Measurements from ENCODE around the gene ENTPD2.
"Not testable (repeated sequence)": the region's sequence is repeated elsewhere in the genome, so short reads cannot be mapped to it uniquely, and the experiment has no call there.

ENTPD2 gene

DNA sequence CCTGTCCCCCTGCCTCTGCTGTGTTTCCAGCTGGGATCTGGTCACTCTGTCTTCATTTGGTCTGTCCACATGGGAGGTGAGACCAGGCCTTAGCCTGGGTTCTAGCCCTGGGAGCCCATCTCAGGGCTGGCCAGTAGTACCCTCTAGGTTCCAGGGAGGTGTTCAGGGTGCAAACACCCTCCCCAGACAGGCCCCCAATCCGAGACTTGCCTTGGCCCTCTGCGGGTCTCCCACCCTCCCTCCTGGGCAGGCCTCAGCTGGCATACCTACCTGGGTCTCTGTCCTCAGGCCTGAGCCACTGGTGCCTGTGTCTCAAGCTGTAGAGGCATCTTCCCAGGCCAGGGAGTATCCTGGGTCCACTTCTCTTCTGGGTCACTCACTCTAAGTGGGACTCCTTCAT, 17.4 kb upstream of the ENTPD2 start:
- Mint-ChIP-seq H3K27ac (peak overlapping the region; percentile 77), H3K36me3 (ENCODE audit: low read depth) (no peaks in the 10 kb centered on the region), H3K9me3 (no peaks in the 10 kb centered on the region), H3K4me1 (ENCODE audit: low read depth) (peaks cover 13% of the 10 kb centered on the region), H3K4me3 (peak overlapping the region; percentile 85), H3K27me3 (ENCODE audit: low read depth) (no peaks in the 10 kb centered on the region)

DNA sequence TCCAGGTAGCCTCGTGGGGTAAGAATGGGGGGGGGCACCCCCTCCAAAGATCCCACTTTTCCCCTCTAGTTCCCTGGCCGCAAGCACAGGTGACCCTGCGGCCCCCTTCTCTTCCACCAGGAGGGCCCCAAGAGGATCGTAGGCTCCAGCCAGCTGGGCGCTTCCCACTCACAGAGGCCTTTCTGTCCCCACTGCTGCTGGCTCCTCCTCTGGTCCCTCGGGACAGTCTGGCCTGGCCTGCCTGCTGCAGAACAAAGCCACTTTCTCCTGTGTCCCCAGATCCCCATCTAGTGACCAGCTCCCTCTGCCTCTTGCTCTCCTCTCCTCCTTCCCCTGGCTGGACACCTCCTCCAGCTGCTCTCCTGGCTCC, 17.0 kb upstream of the ENTPD2 start:
- no peaks in the 10 kb centered on the region for H3K9me3 Mint-ChIP-seq
- H3K4me3 Mint-ChIP-seq: peak overlapping the region; percentile 85
- peaks cover 13% of the 10 kb centered on the region for H3K4me1 Mint-ChIP-seq (ENCODE audit: low read depth)

DNA sequence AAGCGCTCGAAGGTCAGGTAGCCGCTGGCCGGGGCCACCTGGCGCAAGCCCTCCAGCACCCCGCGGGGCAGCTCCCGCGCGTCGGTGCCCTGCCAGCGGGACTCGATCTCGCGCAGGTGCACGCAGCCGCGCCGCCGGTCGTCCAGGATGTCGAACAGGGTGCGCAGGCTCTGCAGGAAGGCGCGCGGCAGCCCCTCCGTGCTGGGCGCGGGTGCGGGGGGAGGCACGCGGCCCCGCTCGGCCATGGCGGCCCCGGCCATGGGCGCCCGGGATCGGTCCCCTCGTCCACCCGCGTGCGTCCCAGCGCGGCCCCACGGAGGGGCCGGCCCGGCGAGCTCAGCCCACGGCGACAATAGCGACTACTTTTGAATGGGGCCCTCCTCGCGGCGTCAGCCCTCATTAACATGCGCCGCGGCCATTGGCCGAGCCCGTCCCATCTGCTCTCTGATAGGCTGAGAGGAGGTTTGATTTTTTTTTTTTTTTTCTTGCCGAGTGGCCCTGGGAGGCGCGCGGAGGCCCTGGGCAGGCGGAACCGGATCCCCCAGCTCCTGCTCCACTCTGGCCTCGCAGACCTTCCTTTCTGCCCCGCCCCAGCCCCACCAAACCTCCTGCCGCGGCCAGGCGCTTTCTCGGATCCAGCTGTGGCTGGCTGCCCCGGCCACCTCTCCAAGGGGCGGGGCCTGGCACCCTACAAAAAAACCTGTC, 16.5 kb upstream of the ENTPD2 start, which contains the start of gene SAPCD2:
Gene SAPCD2 (minus strand): TSS at position 357 of the 705 bp plus-strand sequence. CDS start 97 bp downstream, at position 260.
- no peaks in the 10 kb centered on the region for H3K9me3 Mint-ChIP-seq
- H3K4me1 Mint-ChIP-seq (ENCODE audit: low read depth): peaks cover 13% of the 10 kb centered on the region
- H3K27me3 Mint-ChIP-seq (ENCODE audit: low read depth): no peaks in the 10 kb centered on the region
- H3K27ac Mint-ChIP-seq: peak within 1 kb of the TSS; percentile 77
- H3K36me3 Mint-ChIP-seq (ENCODE audit: low read depth): peaks cover 3% of the 10 kb centered on the region
- H3K4me3 Mint-ChIP-seq: peak within 1 kb of the TSS; percentile 85

More for the DNA sequence above, 17.0 kb upstream of the ENTPD2 start:
- Mint-ChIP-seq H3K27me3 (ENCODE audit: low read depth) (no peaks in the 10 kb centered on the region), H3K36me3 (ENCODE audit: low read depth) (no peaks in the 10 kb centered on the region), H3K27ac (peak overlapping the region; percentile 77)

DNA sequence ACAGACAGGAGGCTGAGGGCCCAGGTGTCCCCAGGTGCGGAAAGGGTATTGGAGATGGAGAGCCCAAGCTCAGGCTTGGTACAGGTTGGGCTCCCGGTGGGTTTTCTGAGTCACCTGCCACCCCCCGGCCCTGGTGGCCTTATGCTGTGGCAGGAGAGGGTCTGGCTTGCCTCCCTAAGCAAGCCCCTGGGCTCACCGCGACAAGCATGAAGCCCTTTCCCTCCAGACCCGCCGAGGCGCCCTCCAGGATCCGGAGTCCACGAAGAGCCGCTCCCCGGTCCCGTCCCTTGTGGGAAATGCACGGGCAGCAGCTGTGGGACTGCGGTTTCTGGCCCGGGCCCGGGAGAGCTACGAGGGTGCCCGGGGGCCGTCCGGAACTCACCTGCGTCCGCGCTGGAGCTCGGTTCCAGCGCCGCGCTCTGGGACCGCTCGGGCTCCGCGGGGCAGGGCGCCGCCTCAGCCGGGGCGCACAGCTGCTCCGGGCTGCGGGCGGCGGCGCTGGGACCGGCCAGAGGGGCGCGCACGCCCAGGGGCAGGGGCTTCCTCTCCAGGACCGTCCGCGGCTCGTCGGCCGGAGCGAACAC, 15.7 kb upstream of the ENTPD2 start:
- peak overlapping the region; percentile 68 for H3K4me3 Mint-ChIP-seq
- H3K4me1 Mint-ChIP-seq (ENCODE audit: low read depth): peaks cover 13% of the 10 kb centered on the region
- H3K27me3 Mint-ChIP-seq (ENCODE audit: low read depth): no peaks in the 10 kb centered on the region
- no peak overlapping the region for H3K27ac Mint-ChIP-seq
- no peaks in the 10 kb centered on the region for H3K9me3 Mint-ChIP-seq
- H3K36me3 Mint-ChIP-seq (ENCODE audit: low read depth): peaks cover 3% of the 10 kb centered on the region

DNA sequence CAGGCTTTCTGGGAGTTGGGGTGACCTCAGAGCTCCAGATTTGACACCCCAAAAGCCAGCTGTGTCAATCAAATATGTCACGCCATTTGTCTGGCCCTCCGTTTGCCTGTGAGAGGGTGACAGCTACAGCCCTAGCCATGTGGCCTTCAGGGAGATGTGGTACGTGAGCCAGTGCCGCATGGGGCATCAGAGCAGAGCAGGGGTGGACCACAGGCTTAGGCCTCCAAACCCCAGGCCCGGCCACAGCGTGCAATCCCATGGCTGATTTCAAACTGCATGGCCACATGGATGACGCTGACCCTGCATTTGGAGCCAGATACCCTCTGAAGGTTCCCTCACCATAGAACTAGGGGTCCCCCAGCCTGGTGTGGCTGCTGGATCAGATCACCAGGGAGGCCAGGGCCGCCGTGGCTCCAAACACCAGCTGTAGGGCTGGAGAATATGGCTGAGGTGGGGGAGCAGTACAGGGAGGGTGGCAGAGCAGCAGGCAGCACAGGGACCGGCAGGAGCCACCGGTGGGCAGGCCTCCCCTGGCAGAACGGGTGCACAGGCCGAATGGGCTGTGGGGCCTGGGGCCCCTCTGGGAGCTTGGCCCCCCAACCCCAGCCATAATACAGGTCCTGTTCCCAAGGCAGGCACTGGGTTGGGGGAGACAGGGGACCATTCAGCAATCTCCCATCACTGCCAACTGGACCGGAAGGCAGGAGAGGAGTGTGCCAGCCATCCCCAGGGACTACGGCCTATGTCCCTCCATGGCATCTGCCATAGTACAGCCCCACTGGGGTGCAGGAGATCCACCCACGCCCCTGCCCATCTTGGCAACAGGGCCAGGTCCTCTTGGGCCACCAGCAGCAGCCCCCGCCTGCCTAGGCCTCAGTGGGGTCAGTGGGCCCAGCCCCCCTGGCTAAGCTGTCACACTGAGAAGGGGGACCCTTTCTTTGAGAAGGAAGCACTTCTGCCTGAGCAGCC, 15.0 kb upstream of the ENTPD2 start:
- H3K27me3 Mint-ChIP-seq (ENCODE audit: low read depth): no peaks in the 10 kb centered on the region
- H3K9me3 Mint-ChIP-seq: no peaks in the 10 kb centered on the region
- H3K27ac Mint-ChIP-seq: no peak overlapping the region
- H3K36me3 Mint-ChIP-seq (ENCODE audit: low read depth): peaks cover 6% of the 10 kb centered on the region
- H3K4me3 Mint-ChIP-seq: peak overlapping the region; percentile 68
- peaks cover 16% of the 10 kb centered on the region for H3K4me1 Mint-ChIP-seq (ENCODE audit: low read depth)

DNA sequence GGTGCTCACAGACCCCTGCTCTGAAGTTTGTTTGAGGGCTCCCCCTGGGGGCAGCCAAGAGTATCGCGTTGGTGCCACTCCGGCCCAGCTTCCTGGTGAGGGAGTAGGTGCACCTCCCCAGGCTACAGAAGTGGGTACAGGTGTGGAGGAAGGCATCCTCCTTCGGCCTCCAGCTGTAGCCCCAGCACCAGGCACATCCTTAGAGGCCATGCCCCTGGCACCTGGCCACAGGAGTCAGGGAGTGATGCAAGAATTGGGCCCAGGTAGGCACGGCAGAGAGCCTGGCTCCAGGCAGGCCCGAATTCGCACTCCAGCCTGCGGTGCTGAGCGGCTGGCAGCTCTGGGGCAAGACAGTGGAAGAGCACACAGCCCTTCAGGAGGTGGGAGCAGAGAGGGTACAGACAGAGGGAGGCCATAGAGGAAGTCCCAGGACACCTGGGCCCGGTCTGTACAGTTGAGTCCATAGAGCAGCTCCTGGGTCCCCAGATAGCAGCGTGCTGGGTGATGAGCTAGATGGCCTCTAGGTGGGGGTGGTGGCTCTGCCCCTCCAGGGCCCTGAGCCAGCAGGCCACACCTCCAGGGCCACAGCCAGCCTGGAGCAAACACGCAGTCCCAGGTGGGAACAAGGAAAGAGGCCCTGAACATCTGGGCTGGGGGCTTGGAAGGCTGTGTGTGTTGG, 14.1 kb upstream of the ENTPD2 start:
- peak overlapping the region; percentile 65 for H3K27ac Mint-ChIP-seq

DNA sequence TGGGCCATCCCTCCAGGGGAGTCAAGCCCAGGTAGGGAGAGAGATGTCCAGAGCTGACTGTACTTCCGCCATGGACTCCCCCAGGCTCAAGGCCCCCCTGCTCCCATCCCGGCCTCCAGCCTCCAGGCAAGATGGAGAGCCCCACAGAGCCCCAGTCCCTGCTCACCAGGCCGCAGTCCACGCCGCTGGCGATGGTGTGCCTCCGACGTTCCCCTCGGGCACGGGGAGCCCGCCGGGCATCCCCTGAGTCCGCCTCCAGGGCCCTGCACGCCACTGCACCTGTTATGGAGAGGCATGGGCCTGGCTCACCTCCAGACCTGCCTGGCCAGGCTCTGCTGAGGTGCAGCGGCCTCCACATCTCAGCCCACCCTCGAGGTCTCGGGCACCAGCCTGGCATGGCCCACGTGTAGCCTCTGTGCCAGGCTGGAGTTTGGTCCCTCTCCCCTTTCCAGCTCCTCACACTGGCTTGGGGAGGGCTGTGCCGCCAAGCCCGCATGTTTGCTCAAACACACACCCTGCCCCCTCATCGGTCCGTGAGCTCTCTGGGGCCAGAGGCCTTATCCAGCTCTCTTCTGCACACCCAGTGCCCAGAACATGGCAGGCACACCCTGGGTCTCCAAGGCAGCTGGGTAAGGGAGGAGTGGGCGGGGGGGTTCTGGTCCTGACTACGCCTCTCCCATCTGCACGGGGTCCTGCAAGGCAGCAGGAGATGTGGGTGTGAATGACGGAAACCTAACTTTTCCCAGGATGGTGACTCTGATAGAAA, 12.4 kb upstream of the ENTPD2 start:
- no peaks in the 10 kb centered on the region for H3K9me3 Mint-ChIP-seq
- no peak overlapping the region for H3K4me3 Mint-ChIP-seq
- H3K27me3 Mint-ChIP-seq (ENCODE audit: low read depth): no peaks in the 10 kb centered on the region

More for the DNA sequence above, 14.1 kb upstream of the ENTPD2 start:
- no peaks in the 10 kb centered on the region for H3K9me3 Mint-ChIP-seq
- peaks cover 6% of the 10 kb centered on the region for H3K36me3 Mint-ChIP-seq (ENCODE audit: low read depth)
- H3K4me1 Mint-ChIP-seq (ENCODE audit: low read depth): peaks cover 16% of the 10 kb centered on the region
- no peaks in the 10 kb centered on the region for H3K27me3 Mint-ChIP-seq (ENCODE audit: low read depth)
- peak overlapping the region; percentile 55 for H3K4me3 Mint-ChIP-seq

DNA sequence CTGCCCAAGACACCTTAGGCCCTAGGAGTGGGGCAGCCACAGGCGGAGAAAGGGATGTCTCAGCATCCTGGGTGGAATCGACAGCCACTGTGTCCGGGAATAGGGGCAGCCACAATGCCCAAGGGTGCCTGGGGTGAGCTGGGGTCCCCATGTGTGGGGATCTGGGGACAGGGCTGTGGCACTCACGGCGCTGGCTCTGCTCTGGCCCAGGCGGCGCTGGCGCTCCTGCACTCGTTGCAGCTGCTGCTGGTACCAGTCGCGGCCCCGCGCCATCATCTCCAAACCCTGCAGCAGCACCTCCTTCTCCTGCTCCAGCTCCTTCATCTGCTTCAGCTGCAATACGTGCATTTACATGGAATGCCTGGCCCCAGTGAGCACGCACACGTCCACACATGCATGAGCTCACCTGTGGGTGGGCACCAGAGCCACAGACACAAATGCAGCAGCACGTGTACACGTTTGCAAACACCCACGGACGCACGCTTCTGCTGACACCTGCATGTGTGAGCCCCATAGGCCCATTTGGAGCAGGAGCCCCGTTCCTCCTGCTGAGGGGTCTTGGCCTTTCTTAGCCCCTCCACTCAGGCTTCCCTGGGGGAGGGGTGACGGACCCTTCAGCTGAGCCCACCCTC, 11.6 kb upstream of the ENTPD2 start:
- Mint-ChIP-seq H3K4me1 (ENCODE audit: low read depth) (peaks cover 7% of the 10 kb centered on the region), H3K4me3 (no peak overlapping the region), H3K36me3 (ENCODE audit: low read depth) (peaks cover 6% of the 10 kb centered on the region), H3K27me3 (ENCODE audit: low read depth) (peaks cover 3% of the 10 kb centered on the region), H3K27ac (no peak overlapping the region), H3K9me3 (no peaks in the 10 kb centered on the region)

More for the DNA sequence above, 12.4 kb upstream of the ENTPD2 start:
- H3K4me1 Mint-ChIP-seq (ENCODE audit: low read depth): peaks cover 12% of the 10 kb centered on the region
- peaks cover 6% of the 10 kb centered on the region for H3K36me3 Mint-ChIP-seq (ENCODE audit: low read depth)
- H3K27ac Mint-ChIP-seq: no peak overlapping the region

DNA sequence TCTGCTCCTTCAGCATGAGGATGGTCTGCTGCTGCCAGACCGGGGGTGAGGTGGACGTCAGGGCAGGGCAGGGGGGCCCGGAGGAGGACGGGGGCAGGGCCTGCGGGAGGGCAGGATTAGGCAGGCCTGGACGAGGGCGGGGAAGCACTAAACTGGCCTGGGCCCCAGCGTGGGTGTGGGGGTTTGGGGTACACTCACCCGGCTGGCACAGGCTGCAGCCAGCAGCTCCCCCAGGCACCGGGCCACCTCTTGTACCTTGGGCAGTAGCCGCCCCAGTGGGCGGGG, 11.0 kb upstream of the ENTPD2 start:
- Mint-ChIP-seq H3K36me3 (ENCODE audit: low read depth) (peaks cover 6% of the 10 kb centered on the region), H3K9me3 (no peaks in the 10 kb centered on the region), H3K4me1 (ENCODE audit: low read depth) (peaks cover 7% of the 10 kb centered on the region), H3K4me3 (no peak overlapping the region), H3K27me3 (ENCODE audit: low read depth) (peaks cover 3% of the 10 kb centered on the region), H3K27ac (no peak overlapping the region)

DNA sequence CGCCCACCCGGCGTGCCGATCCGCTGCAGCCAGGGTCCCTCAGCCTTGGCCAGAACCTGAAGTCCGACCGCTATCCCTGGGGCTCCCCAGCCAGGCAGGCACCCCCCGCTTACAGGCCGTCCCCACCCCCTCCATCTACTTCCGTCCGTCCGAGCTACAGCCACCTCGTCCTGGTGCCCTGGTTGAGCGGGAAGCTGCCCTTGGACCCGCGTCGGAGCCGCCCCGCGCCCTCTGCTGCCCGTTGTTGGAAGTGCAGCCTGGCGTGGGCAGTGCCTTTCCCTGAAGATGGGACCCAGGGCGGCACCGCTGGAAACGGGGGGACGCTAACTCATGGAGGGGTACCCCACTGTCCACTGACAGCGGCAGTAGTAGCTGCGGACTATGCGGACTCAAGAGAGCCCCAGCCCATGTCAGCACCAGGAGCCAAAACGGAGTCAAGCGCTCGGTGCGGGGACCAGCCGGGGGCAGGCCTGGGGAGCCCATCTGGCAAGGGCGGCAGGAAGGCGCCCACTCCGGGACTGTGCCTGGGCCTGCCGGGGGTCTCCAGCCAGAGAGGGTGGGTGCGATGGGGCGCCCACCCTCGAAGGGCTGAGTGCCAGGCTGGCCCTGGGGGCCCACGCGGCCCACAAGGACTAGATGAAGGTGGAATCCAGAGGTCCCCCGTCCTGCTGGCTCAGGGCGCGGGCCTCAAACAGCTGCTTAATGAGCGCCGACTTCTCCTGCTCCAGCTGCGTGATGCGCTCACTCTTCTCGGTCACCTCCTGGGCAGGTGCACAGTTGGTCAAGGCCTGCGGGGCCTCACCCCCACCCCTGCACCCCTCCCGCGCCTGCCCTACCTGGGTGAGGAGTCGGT, 10.4 kb upstream of the ENTPD2 start:
- Mint-ChIP-seq H3K4me1 (ENCODE audit: low read depth) (peaks cover 7% of the 10 kb centered on the region), H3K27me3 (ENCODE audit: low read depth) (peaks cover 3% of the 10 kb centered on the region), H3K27ac (no peak overlapping the region), H3K9me3 (no peaks in the 10 kb centered on the region), H3K36me3 (ENCODE audit: low read depth) (peaks cover 6% of the 10 kb centered on the region), H3K4me3 (no peak overlapping the region)

DNA sequence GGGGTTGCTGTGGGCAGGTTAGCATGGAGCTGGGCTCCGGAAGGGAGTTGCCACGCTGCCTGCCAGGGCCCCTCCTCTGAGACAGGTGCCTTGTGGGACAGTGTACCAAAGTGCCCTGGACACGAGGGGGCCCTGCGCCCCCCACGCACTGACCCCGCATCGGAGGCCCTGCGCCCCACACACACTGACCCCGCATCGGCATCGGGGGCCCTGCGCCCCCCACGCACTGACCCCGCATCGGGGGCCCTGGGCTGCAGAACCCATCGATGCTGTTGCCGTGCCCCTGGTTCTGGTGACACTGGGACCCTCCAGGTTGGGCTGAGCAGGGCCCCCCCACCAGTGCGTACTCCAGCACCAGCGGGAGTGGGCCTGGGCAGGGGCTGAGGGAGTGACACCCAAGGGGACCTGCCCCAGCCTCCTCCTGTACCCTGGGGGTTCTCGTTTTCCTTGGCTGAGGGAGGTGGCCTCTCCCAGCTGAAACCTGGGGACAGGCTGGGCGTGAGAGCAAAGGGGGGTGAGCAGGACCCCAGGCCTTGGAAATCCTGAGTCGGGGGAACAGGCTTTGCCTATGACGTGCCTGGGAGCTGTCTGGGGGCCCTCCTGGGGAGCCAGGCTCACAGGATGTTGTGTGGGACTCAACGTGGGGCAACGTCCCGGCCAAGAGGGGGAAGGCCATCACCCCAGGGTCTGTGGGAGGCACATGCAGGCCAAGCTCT, 9.6 kb upstream of the ENTPD2 start:
- Mint-ChIP-seq H3K27me3 (ENCODE audit: low read depth) (peaks cover 9% of the 10 kb centered on the region), H3K9me3 (no peaks in the 10 kb centered on the region), H3K36me3 (ENCODE audit: low read depth) (peaks cover 6% of the 10 kb centered on the region), H3K4me1 (ENCODE audit: low read depth) (peaks cover 7% of the 10 kb centered on the region), H3K27ac (no peak overlapping the region), H3K4me3 (no peak overlapping the region)

DNA sequence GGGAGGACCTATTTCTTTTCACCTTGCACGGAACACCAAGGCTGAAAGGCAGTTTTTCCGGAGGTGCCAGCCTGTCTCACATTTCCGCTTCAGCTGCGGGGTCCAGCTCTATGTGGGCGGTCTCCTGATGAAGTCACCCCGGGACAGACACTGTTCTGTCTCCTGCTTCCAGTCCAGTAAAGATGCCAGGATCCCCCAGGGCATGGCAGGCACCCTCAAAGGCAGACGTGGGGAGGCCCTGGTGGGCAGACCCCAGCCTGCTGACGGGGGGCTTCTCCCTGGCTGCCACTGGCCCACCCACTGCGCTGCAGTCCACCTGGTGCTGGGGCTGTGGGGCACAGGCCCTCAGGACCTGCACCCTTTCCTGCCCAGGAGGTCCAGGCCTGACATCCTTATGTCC, 8.9 kb upstream of the ENTPD2 start:
- not testable (repeated sequence) for H3K9me3 Mint-ChIP-seq; H3K4me3 Mint-ChIP-seq; H3K27ac Mint-ChIP-seq; H3K4me1 Mint-ChIP-seq (ENCODE audit: low read depth); H3K36me3 Mint-ChIP-seq (ENCODE audit: low read depth)
- H3K27me3 Mint-ChIP-seq (ENCODE audit: low read depth): peaks cover 11% of the 10 kb centered on the region
